ENCODE results near the gene SRSF8.

DNA sequence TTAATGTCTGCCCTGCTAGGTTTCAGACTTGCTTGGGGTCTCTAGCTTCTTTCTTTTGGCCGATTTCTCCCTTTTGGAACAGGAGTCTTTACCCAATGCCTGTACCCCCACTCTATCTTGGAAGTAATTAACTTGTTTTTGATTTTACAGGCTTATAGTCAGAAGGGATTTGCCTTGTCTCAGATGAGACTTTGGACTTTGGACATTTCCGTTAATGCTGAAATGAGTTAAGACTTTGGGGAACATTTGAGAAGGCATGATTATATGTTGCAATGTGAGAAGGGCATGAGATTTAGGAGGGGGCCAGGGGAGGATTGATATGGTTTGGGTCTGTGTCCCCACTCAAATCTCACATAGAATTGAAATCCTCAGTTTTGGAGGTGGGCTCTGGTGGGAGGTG lies 12.4 kb upstream of the SRSF8 start:
- no peak for TF ChIP-seq EZH2 (IDR thresholded peaks at IDR 0.05; ENCODE audit: borderline replicate concordance, low read length)
- TF ChIP-seq, protein P1, sequence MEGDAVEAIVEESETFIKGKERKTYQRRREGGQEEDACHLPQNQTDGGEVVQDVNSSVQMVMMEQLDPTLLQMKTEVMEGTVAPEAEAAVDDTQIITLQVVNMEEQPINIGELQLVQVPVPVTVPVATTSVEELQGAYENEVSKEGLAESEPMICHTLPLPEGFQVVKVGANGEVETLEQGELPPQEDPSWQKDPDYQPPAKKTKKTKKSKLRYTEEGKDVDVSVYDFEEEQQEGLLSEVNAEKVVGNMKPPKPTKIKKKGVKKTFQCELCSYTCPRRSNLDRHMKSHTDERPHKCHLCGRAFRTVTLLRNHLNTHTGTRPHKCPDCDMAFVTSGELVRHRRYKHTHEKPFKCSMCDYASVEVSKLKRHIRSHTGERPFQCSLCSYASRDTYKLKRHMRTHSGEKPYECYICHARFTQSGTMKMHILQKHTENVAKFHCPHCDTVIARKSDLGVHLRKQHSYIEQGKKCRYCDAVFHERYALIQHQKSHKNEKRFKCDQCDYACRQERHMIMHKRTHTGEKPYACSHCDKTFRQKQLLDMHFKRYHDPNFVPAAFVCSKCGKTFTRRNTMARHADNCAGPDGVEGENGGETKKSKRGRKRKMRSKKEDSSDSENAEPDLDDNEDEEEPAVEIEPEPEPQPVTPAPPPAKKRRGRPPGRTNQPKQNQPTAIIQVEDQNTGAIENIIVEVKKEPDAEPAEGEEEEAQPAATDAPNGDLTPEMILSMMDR (conservative IDR thresholded peaks at IDR 0.05 in 1 of 2, IDR thresholded peaks at IDR 0.05 in 1 of 2; ENCODE audit: extremely low read depth in 1 of 2, insufficient read depth in 1 of 2, low read depth in 1 of 2, low read length in 2 of 2), result no peak
